ENCODE data around the gene HLA-DQA1. TPM values are rescaled to one million over a fixed set of nuclear protein-coding genes. Genes with fewer than 3 reads are reported as not detected.

Gene HLA-DQA1
- total and polyA plus RNA-seq, 9 of the 15 experiments (the other 6 are each of a cell fraction or from before 2014, with no cell fraction given): 0.04 to 0.49 TPM; not detected in 7

GRCh38 chr6:32635526-32636123 lies 1.6 kb upstream of the HLA-DQA1 start (continued):
- TF ChIP-seq, protein P1, sequence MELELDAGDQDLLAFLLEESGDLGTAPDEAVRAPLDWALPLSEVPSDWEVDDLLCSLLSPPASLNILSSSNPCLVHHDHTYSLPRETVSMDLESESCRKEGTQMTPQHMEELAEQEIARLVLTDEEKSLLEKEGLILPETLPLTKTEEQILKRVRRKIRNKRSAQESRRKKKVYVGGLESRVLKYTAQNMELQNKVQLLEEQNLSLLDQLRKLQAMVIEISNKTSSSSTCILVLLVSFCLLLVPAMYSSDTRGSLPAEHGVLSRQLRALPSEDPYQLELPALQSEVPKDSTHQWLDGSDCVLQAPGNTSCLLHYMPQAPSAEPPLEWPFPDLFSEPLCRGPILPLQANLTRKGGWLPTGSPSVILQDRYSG (tag; conservative IDR thresholded peaks at IDR 0.05; ENCODE audit: low read depth): no peak
- TF ChIP-seq ZBTB34 (CRISPR knock-in tag; IDR thresholded peaks at IDR 0.05) (no peak), DDX20 (tag; IDR thresholded peaks at IDR 0.05; ENCODE audit: low read depth) (no peak), TEAD4 (IDR thresholded peaks at IDR 0.05; ENCODE audit: low read length) (no peak), TEAD4 (CRISPR knock-in tag; IDR thresholded peaks at IDR 0.05; ENCODE audit: borderline replicate concordance) (no peak), PHB (CRISPR knock-in tag; IDR thresholded peaks at IDR 0.05) (no peak), ZNF347 (CRISPR knock-in tag; IDR thresholded peaks at IDR 0.05; ENCODE audit: low read depth) (no peak)

DNA sequence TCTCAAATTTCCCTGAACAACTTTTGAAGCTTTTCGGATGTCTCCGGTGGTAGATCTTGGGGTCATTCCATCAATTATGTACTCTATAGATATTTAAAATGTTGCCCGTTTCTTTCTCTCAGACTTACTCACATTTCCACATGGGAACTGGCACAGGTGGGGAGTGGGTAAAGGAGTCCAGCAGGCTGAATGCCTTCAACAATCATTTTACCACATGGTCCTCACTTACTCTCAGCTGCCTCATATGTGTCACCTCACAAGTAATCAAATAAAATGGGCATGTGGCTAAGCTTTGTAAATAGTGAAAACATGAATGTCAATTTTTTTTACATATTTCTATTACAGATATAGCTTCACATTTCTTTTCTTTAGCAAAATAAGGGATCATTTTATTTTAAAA lies 677 bp downstream of the HLA-DQA1 start:
- Histone ChIP-seq H4K20me1 (replicated peaks; ENCODE audit: control insufficient read depth, insufficient read depth, low read length) (no peaks in the 10 kb centered on the region), H2AFZ (ENCODE audit: low read depth, low read length) (no peak overlapping the region), H3K27me3 (ENCODE audit: control insufficient read depth in 2 of 2, insufficient read depth in 2 of 2, low read length in 2 of 2) (no peaks in the 10 kb centered on the region), H3K9me3 (replicated peaks; ENCODE audit: control insufficient read depth, insufficient read depth, low read depth, low read length) (no peaks in the 10 kb centered on the region), H3K4me2 (ENCODE audit: insufficient read depth, low read length) (no peak overlapping the region), H3K9me1 (ENCODE audit: control insufficient read depth, insufficient read depth, low read length) (no peaks in the 10 kb centered on the region), H3K36me3 (ENCODE audit: control insufficient read depth, insufficient read depth, low read length) (no peaks in the 10 kb centered on the region), H3K4me3 (no peak overlapping the region), H3K27ac (ENCODE audit: extremely low read depth, low read depth, low read length) (no peak overlapping the region), H3K79me2 (ENCODE audit: control insufficient read depth, insufficient read depth, low read length) (no peaks in the 10 kb centered on the region), H3K4me1 (replicated peaks in 1 of 2; ENCODE audit: control insufficient read depth in 2 of 2, insufficient read depth in 2 of 2, low read length in 2 of 2) (no peaks in the 10 kb centered on the region), H3K9ac (ENCODE audit: insufficient read depth in 1 of 2, low read depth in 2 of 2, low read length in 2 of 2) (no peak overlapping the region)
- ChIA-PET CTCF (ENCODE audit: low intra/inter-chr PET ratio) (no interaction called here), POLR2A (no interaction called here)
- in situ Hi-C loops (cut with MboI): loop anchor here (5.0 kb wide), 1 partner anchor 104 kb away; the partner anchor contains the start of gene HLA-DQA2
- FAIRE-seq: no peak
- intact Hi-C loops (cut with micrococcal nuclease): no loop called here
- no peak for ATAC-seq
- WGBS (ENCODE audit: insufficient coverage, low coverage, missing lambda C conversion rate): 0% methylated on average over 3 of the region's 3 CpGs
- no peak for DNase-seq (ENCODE audit: extremely low read depth in 1 of 4, low spot score in 3 of 4)
- no TSS peak for BruUV-seq (replicated peaks)
- TF ChIP-seq ZNF586 (CRISPR knock-in tag; conservative IDR thresholded peaks at IDR 0.05) (no peak), U2AF1 (optimal IDR thresholded peaks at IDR 0.05; ENCODE audit: low read depth, low read length) (no peak), ZBTB9 (CRISPR knock-in tag; IDR thresholded peaks at IDR 0.05) (no peak), FOXM1 (IDR thresholded peaks at IDR 0.05; ENCODE audit: low read depth) (no peak), FOXM1 (CRISPR knock-in tag; IDR thresholded peaks at IDR 0.05; ENCODE audit: low read depth) (no peak), CHD1 (IDR thresholded peaks at IDR 0.05; ENCODE audit: low read length) (no peak), NR2F6 (CRISPR knock-in tag; IDR thresholded peaks at IDR 0.05) (no peak)
